Testis (tissue), 2 donors: ENCODE measurements around the gene TMEM178B.

Source experiments
- POLR2A ChIP-seq: fragments of 450-650 bp; IDR thresholded peaks from one replicate; pipeline ENCODE4 v1.6.1; 2017; ENCODE audit warnings: antibody characterized with exemption, mild to moderate bottlenecking, moderate library complexity
- TF ChIP-seq, protein P1 (sequence below), 3 experiments: fragments of 450-650 bp in 2 of 3; fragments of 200-600 bp in 1 of 3; sonication (generic) in 1 of 3; IDR thresholded peaks; one replicate each; pipeline ENCODE4 v1.5.1; 2016 to 2019; ENCODE audit warnings: antibody characterized with exemption in 3 of 3, mild to moderate bottlenecking in 2 of 3, moderate library complexity in 1 of 3

DNA sequence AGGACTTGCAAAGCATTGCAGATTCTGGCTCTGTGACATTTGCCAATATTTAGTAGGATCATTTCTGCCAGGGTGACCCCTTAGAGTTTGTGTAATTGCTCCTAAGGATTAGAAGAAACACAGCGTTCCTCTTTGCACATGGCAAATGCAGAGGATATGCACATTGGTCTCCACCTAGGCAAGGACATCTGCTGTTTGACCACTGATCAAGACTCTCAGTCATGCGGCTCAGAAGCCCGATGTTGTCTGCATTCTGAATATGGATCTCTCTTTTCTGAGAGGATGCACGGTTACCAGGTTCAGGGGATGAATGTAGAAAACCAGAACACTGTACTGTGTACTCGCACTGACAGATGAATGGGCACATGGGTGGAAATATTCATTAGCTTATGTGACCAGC, 296.8 kb downstream of the TMEM178B start:
- TF ChIP-seq, protein P1, sequence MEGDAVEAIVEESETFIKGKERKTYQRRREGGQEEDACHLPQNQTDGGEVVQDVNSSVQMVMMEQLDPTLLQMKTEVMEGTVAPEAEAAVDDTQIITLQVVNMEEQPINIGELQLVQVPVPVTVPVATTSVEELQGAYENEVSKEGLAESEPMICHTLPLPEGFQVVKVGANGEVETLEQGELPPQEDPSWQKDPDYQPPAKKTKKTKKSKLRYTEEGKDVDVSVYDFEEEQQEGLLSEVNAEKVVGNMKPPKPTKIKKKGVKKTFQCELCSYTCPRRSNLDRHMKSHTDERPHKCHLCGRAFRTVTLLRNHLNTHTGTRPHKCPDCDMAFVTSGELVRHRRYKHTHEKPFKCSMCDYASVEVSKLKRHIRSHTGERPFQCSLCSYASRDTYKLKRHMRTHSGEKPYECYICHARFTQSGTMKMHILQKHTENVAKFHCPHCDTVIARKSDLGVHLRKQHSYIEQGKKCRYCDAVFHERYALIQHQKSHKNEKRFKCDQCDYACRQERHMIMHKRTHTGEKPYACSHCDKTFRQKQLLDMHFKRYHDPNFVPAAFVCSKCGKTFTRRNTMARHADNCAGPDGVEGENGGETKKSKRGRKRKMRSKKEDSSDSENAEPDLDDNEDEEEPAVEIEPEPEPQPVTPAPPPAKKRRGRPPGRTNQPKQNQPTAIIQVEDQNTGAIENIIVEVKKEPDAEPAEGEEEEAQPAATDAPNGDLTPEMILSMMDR (IDR thresholded peaks at IDR 0.05), result no peak
- TF ChIP-seq POLR2A, result no peak
